HUDEP-2 (cell line): ENCODE data around the gene ADAMTSL4.

Experiments
- DNase-seq, 76 experiments: peaks; one replicate each; lab custom pipeline; 2025; ENCODE audit not compliant: unreplicated experiment in 76 of 76; lab: John Stamatoyannopoulos, UW

The ADAMTSL4 gene

GRCh38 chr1:150553392-150554085 is 4.3 kb downstream of the ADAMTSL4 start:
- DNase-seq, result no peak

- DNase-seq, result no peak
Observed at GRCh38 chr1:150554086-150554452, 4.9 kb downstream of the ADAMTSL4 start.

- DNase-seq, result no peak
Observed at GRCh38 chr1:150555198-150555970, 6.2 kb downstream of the ADAMTSL4 start.

- DNase-seq, result no peak
Observed at GRCh38 chr1:150555971-150556865, 7.0 kb downstream of the ADAMTSL4 start.

- no peak for DNase-seq
Observed at GRCh38 chr1:150557065-150557600, 7.9 kb downstream of the ADAMTSL4 start.

GRCh38 chr1:150557813-150558212 is 8.6 kb downstream of the ADAMTSL4 start:
- DNase-seq, result no peak

GRCh38 chr1:150558303-150558704 is 9.1 kb downstream of the ADAMTSL4 start:
- DNase-seq, result no peak

- no peak for DNase-seq
Observed at GRCh38 chr1:150558761-150559655, 9.8 kb downstream of the ADAMTSL4 start.

GRCh38 chr1:150559656-150560010 is 10.4 kb downstream of the ADAMTSL4 start:
- no peak for DNase-seq

- DNase-seq, result peak in 65 of 76 experiments; percentile 16 to 82 (median 56)
Observed at GRCh38 chr1:150560011-150560438, 10.8 kb downstream of the ADAMTSL4 start.

GRCh38 chr1:150560576-150561253 is 11.5 kb downstream of the ADAMTSL4 start:
- DNase-seq, result peak in 73 of 76 experiments; percentile 38 to 95 (median 85)

- DNase-seq, result peak; percentile 41 to 95 (median 85)
Observed at GRCh38 chr1:150561254-150561973, 12.2 kb downstream of the ADAMTSL4 start.

- DNase-seq, result peak in 75 of 76 experiments; percentile 27 to 94 (median 87)
Observed at GRCh38 chr1:150561974-150562445, 12.8 kb downstream of the ADAMTSL4 start.

GRCh38 chr1:150562446-150563339 is 13.5 kb downstream of the ADAMTSL4 start:
- peak in 17 of 76 experiments; percentile 10 to 63 (median 30) for DNase-seq

- DNase-seq, result peak in 71 of 76 experiments; percentile 34 to 85 (median 72)
Observed at GRCh38 chr1:150563340-150564038, 14.3 kb downstream of the ADAMTSL4 start.

GRCh38 chr1:150564051-150564991 is 15.1 kb downstream of the ADAMTSL4 start:
- DNase-seq, result peak in 1 of 76 experiments; percentile 41
